ENCODE measurements around the gene SVEP1. TPM values are rescaled to one million over a fixed set of nuclear protein-coding genes. Genes with fewer than 3 reads are reported as not detected.

SVEP1 gene
- polyA plus RNA-seq, 1 donor (not counting 4 experiments of a cell fraction or from before 2014, with no cell fraction given): 0.14 TPM

DNA sequence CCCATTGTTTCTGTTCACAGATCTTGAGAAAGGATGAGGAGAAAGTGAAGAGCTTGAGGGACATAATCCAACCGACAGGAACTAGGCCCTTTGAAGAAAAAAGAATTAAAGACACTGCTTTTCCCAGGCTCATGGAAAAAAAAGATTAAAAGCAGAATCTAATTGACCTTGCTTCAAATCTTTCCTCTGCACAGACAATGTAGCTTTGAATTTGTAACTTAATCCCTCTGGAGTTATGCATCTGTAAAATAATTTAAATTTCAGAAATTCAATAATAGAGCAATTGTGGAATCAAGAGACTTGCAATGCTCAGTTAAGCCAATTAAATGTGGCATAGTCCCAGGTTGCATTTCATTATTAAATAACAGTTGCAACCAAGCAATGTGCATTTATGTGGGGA is 64.6 kb downstream of the SVEP1 start:
- H4K20me1 ChIP-seq (ENCODE audit: control insufficient read depth, extremely low read depth, insufficient read depth, low read length): no peaks in the 10 kb centered on the region
- no peak for FAIRE-seq
- H3K79me2 ChIP-seq (ENCODE audit: control insufficient read depth, insufficient read depth, low read length): no peaks in the 10 kb centered on the region
- no peaks in the 10 kb centered on the region for H3K9me1 ChIP-seq (ENCODE audit: control insufficient read depth, extremely low read depth, insufficient read depth, low read length)
- H2AFZ ChIP-seq (ENCODE audit: control insufficient read depth, low read length): no peak overlapping the region
- no peak overlapping the region for H3K4me3 ChIP-seq (ENCODE audit: control insufficient read depth in 2 of 3, extremely low read depth in 1 of 3, insufficient read depth in 2 of 3, low read depth in 1 of 3, low read length in 3 of 3)
- peaks cover 3% of the 10 kb centered on the region for H3K27me3 ChIP-seq (ENCODE audit: control insufficient read depth, extremely low read depth, insufficient read depth, low read length)
- TF ChIP-seq EZH2 (IDR thresholded peaks at IDR 0.05; ENCODE audit: low read length) (no peak), CTCF (optimal IDR thresholded peaks at IDR 0.05 in 1 of 3, IDR thresholded peaks at IDR 0.05 in 1 of 3, conservative IDR thresholded peaks at IDR 0.05 in 1 of 3; ENCODE audit: extremely low read depth in 1 of 3, insufficient read depth in 2 of 3, low read length in 3 of 3) (no peak)
- no peaks in the 10 kb centered on the region for H3K36me3 ChIP-seq (ENCODE audit: control insufficient read depth in 2 of 2, extremely low read depth in 1 of 2, insufficient read depth in 2 of 2, low read length in 2 of 2)
- no peak overlapping the region for H3K9ac ChIP-seq (ENCODE audit: control insufficient read depth, extremely low read depth, insufficient read depth, low read length)
- dilution Hi-C loops (cut with MboI; ENCODE audit: extremely low pct_ligation_motif_present, low sequenced_read_pairs): no loop called here
- no peak overlapping the region for H3K27ac ChIP-seq (ENCODE audit: control insufficient read depth, insufficient read depth, low read length)
- DNase-seq (ENCODE audit: low read depth, low spot score): no peak
- no peak overlapping the region for H3K4me2 ChIP-seq (ENCODE audit: control insufficient read depth, extremely low read depth, insufficient read depth, low read depth, low read length)
- no peaks in the 10 kb centered on the region for H3K4me1 ChIP-seq (ENCODE audit: control insufficient read depth, extremely low read depth, insufficient read depth, low read length)
- no peaks in the 10 kb centered on the region for H3K9me3 ChIP-seq (ENCODE audit: control insufficient read depth, low read depth, low read length)

GRCh38 chr9:110512817-110513216 is 66.7 kb downstream of the SVEP1 start:
- H3K79me2 ChIP-seq (ENCODE audit: control insufficient read depth, insufficient read depth, low read length): no peaks in the 10 kb centered on the region
- DNase-seq (ENCODE audit: low read depth, low spot score) (no peak), FAIRE-seq (no peak)
- H2AFZ ChIP-seq (ENCODE audit: control insufficient read depth, low read length): no peak overlapping the region
- H3K4me1 ChIP-seq (ENCODE audit: control insufficient read depth, extremely low read depth, insufficient read depth, low read length): no peaks in the 10 kb centered on the region
- no peaks in the 10 kb centered on the region for H3K9me3 ChIP-seq (ENCODE audit: control insufficient read depth, low read depth, low read length)
- no peaks in the 10 kb centered on the region for H3K36me3 ChIP-seq (ENCODE audit: control insufficient read depth in 2 of 2, extremely low read depth in 1 of 2, insufficient read depth in 2 of 2, low read length in 2 of 2)
- H3K9me1 ChIP-seq (ENCODE audit: control insufficient read depth, extremely low read depth, insufficient read depth, low read length): no peaks in the 10 kb centered on the region
- no peak overlapping the region for H3K9ac ChIP-seq (ENCODE audit: control insufficient read depth, extremely low read depth, insufficient read depth, low read length)
- H3K4me2 ChIP-seq (ENCODE audit: control insufficient read depth, extremely low read depth, insufficient read depth, low read depth, low read length): no peak overlapping the region
- TF ChIP-seq EZH2 (IDR thresholded peaks at IDR 0.05; ENCODE audit: low read length): no peak
- TF ChIP-seq CTCF (optimal IDR thresholded peaks at IDR 0.05 in 1 of 3, IDR thresholded peaks at IDR 0.05 in 1 of 3, conservative IDR thresholded peaks at IDR 0.05 in 1 of 3; ENCODE audit: extremely low read depth in 1 of 3, insufficient read depth in 2 of 3, low read length in 3 of 3): no peak
- no peak overlapping the region for H3K4me3 ChIP-seq (ENCODE audit: control insufficient read depth in 2 of 3, extremely low read depth in 1 of 3, insufficient read depth in 2 of 3, low read depth in 1 of 3, low read length in 3 of 3)
- H3K27me3 ChIP-seq (ENCODE audit: control insufficient read depth, extremely low read depth, insufficient read depth, low read length): peaks cover 3% of the 10 kb centered on the region
- no peak overlapping the region for H3K27ac ChIP-seq (ENCODE audit: control insufficient read depth, insufficient read depth, low read length)
- dilution Hi-C loops (cut with MboI; ENCODE audit: extremely low pct_ligation_motif_present, low sequenced_read_pairs): no loop called here
- no peaks in the 10 kb centered on the region for H4K20me1 ChIP-seq (ENCODE audit: control insufficient read depth, extremely low read depth, insufficient read depth, low read length)

All from keratinocyte (primary cell).